Activated CD4-positive, CD25-positive, alpha-beta regulatory T cell treated with anti-CD3 and anti-CD28 coated beads, Interleukin-2, amount 50 U/mL, for 16 hours (primary cell): ENCODE data around the gene PHF2.

Experiments used
- DNase-seq: peaks from one replicate; pipeline ENCODE4 v3.0.0-alpha.2; 2020; ENCODE audit warnings: low read depth, low spot score

PHF2 gene

DNA sequence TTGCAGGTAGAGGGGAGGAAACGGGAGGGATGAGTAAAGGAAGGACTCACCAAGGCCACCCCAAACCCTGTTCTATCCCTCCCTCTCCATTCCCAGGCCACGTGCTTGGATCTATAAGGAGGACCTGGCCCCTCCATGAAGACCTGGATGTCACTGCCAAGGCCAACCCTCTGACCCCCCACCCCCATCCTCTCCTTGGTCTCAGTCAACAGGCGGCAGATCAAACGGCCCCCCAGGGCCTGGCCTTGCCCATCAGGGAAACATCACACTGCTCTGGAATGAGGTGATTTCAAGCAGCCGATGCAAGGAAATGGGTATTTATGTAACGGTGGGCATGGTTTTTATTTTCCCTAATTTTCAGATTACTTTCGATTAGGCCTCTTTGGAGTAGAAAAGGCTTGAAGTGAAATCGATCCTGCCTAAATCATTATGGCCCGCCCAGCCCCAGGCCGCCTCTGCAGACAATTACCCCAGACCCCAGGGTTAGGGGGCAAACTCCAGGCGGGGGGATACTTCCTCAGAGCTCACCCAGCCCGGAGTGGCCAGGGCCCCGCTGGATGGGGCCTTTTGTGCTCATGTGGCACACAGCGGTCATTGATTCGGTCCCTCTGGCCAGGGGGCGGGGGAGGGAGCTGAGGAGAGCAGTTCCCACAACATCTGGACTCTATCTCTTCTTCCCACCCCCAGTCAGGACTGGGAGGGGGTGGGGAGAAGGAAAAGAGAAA lies 125.3 kb downstream of the PHF2 start:
- no peak for DNase-seq

- no peak for DNase-seq
Observed at GRCh38 chr9:93702261-93702660, 125.9 kb downstream of the PHF2 start.

DNA sequence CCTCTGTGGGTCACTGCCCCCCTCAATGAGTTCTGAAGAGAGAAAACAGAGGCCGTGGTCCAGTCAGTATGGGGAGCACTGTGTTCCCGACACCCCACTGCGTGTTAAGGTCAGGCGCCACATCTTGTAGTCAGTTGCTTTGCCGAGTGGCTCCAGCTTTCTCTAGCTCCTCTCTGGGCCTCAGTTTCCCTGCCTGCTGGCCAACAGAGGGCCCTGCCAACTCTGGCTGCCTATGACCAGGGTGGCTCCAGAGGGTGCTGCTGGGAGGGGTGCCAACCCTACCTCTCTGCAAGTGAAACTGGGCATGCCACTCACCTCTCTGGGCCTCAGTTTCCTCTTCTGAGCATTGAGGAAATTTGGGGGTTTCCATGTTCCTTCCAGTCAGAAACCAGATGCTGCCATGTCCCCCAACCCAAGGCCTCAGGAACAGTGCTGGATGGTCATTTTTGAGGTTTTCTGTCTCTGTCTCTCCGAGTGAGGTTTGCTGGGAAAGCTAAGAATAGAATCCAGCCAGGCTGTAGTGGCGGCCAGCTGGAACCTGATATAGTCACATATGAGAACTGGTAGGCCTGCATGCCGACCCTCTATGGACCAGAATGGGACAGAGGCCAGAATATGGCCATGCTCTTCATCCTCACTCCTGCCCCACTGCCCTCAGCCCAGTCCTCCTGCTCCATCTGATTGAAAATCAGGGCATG lies 132.1 kb downstream of the PHF2 start:
- DNase-seq = no peak

DNA sequence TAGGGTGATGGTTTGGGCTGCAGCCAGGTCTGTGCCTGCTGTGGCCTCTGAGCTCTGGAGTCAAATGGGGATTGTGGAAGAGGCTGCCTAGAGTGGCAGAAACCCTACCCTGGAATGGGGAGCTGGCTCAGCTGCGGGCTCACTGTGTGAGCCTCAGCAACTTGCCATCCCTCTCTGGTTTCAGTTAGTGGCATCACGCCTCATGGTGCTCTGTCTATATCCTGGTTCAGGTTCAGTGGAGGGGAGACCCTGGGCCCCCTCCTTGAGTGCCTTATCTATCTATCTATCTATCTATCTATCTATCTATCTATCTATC lies 132.6 kb downstream of the PHF2 start:
- DNase-seq = no peak

DNA sequence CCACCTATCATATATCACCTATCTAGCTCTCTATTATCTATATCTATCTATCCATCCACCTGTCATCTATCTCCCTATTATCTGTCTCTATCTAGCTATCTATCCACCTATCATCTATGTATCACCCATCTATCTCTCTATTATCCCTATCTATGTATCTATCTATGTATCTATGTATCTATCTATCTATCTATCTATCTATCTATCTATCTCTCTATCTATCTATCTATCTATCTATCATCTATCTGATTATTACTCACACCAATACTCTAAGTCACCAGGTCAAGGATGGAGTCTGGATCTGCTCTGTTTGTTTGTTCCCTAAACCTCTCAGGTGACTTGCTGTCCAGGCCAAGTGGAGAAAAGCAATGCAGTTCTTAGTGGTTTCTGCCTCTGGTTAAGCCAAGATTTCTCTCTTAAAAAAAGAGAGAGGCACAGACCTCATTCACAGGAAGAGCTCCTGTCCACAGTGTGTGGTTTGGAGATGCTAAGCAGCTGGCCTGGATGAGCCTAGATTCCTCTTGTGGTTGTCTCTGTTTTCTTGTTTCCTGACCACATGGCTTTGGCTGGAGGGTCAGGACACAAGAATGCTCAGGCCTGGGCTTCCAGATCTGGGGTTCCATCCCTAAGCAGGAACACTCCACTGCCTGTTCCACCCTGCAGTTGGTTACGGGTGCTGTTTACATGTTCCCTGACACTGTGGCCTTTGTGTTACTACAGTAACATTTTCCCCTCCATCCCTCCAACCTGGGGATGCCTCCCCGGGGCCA lies 133.4 kb downstream of the PHF2 start:
- no peak for DNase-seq

DNA sequence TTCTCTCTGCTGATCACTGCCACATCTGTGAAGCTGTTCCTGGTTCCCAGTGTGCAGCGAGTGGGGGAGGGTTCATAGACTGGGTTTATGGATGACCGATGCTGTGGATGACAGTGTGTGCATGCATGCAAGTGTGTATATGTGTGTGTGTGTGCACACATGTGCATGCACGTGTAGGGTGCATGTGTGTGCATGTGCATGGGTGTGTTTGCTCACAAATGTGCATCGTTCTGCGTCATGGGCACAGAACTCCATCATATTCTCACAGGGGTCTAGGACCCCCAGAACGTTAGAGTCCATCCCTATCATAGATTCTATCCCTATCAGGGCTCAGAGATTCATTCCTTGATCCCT lies 134.0 kb downstream of the PHF2 start:
- no peak for DNase-seq

DNA sequence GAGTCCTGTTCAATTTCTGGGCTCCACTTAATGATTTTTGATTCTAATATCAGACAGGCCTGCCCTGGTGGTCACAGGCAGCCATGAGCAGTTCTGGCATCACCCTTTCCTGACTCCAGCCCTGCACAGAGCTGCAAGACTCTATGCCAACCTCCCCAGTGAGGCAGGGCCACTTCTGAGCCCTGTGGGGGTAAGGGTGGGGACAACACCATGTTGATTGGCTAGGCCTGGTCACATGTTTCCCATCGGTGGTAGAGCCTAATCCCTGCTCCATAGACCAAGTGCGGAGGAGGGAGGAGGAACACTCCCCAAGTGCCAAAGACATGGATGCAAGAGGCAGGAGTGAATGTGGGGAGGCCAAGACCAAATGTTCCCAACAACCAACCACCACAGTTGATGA lies 134.6 kb downstream of the PHF2 start:
- no peak for DNase-seq

DNA sequence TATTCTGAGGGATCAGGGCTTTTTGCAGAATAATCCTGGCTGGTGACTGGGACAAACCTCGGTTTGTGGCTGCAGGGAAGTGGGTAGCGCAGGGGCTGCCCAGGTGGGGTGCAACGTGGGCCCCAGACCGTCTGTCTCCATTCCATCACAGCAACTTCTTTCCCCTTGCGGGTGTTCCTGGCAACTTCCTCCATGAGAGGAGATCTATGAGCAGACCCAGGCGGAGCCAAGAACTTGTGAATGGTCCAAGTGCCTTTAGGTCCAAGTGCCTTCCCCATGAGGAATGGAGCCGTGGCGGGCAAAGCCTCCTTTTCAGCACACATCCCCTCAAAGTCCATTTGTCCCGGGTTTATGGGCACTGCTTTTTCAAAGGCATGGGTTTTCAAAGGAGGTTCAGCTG lies 136.5 kb downstream of the PHF2 start:
- no peak for DNase-seq

DNA sequence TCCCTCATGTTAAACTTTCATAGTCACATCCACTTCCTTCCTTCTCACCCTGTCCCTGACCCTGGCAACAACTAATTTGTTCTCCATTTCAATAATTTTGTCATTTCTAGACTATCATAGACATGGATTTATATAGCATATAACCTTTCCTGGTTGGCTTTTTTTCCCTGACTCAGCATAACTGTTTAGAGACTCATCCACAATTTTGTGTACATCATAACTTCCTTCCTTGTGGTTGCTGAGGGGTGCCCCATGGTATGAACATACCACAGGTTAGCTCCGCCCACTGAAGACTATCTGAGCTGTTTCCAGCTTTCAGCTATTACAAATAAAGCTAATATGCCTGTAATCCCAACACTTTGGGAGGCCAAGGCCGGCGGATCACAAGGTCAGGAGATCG lies 137.3 kb downstream of the PHF2 start:
- no peak for DNase-seq

DNA sequence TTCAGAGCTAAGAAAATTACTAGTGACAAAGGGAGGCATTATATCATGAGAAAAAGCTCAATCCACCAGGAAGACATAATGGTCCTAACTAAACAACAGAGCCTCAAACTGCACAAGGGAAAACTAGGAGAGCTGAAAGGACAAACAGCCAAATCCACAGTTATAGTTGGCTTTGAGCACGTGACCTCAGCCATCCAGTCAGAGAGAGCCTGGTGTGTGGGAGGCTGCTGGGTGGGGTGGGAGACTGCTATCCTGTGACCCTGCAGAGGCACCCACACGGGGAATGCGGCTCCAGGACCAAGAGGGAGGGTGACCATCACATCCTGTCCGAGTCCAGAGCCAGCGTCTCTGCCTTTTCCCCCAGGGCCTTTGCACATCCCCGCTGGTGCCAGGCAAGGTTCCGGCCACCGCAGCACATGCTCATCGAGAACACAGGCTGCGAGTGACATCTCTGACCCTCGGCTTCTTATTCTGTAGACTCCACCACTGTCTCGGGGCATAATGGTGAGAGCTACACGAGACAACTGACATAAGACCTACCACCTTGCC lies 145.1 kb downstream of the PHF2 start:
- DNase-seq = no peak

- DNase-seq = no peak
Observed at GRCh38 chr9:93724852-93725251, 148.5 kb downstream of the PHF2 start.

DNA sequence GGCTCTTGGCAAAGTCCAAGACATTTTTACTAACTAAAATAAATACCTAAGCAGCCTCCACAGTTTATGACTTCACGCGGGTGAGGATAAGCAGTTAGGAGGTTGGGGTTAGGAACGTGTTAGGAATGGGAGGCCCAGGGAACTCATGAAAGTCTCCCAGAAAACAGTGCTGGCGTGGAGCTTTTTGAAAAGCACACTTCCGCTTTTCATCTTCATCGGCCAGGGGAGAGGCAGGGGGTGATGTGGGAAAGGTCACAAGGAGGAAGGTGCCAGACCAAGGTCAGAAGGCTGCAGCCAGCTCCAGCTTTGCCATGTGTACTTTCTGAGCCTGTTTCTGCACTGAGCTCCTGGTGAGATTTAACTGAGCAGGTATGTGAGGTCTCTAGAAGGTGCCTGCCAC lies 149.0 kb downstream of the PHF2 start:
- DNase-seq = no peak

DNA sequence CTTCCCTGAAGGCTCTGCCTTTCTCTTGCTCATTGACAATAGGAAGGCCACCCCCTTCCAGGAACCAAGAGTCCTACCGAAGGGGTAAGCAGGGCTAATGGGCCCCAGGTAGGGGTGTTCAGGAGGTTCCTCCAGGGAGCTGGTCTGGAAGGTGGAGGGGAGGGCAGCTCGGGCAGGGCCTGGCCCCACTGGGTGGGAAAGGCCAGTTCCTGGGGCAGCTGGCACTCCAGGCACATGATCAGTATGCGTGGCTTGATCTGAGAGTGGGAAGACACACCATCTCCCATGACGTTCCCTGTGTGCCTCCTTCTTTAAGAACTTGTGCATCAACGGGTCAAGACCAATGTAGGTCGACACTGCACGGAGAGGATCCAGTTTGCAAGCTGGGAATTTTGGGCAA lies 149.8 kb downstream of the PHF2 start:
- DNase-seq = no peak
